ENCODE results near the gene STPG4.

GRCh38 chr2:47056374-47056773 is 98.7 kb downstream of the STPG4 start:
- TF ChIP-seq POLR2AphosphoS5 (IDR thresholded peaks at IDR 0.05; ENCODE audit: insufficient read depth in 1 of 2, low read depth in 1 of 2) (peak in 1 of 2 donors; percentile 8), CTCF (IDR thresholded peaks at IDR 0.05) (no peak)
